Lung (tissue), 13 donors: ENCODE results near the gene INO80D. TPM values are rescaled to one million over a fixed set of nuclear protein-coding genes. Genes with fewer than 3 reads are reported as not detected.

ENCODE experiments used
- ATAC-seq: fragments of 200-7000 bp; cut with Tn5 transposase; one replicate; pipeline ENCODE4 v1.9.1; 2020; ENCODE audit warnings: moderate number of reproducible peaks; ENCODE audit not compliant: insufficient read depth, low FRiP score
- DNase-seq, 3 donors: peaks; one replicate each; pipeline ENCODE4 v3.0.0-alpha.2; 2013 to 2017
- H3K27ac ChIP-seq, 2 donors: one replicate each; pipeline ENCODE4 v1.5.1; 2013; ENCODE audit warnings: mild to moderate bottlenecking in 2 of 2, moderate library complexity in 2 of 2, control low read depth in 1 of 2, inconsistent platforms in 1 of 2, low read depth in 1 of 2, low read length in 1 of 2
- H3K27me3 ChIP-seq, 3 donors: one replicate each; pipeline ENCODE4 v1.5.1; 2013; ENCODE audit warnings: low read length in 2 of 3; ENCODE audit not compliant: control insufficient read depth in 3 of 3, insufficient read depth in 3 of 3
- H3K36me3 ChIP-seq, 4 donors: one replicate each; pipeline ENCODE4 v1.5.1; 2013; ENCODE audit warnings: low read length in 4 of 4, mild to moderate bottlenecking in 1 of 4, moderate library complexity in 1 of 4; ENCODE audit not compliant: control insufficient read depth in 4 of 4, insufficient read depth in 4 of 4
- H3K4me1 ChIP-seq, 5 donors: one replicate each; pipeline ENCODE4 v1.5.1; 2013; ENCODE audit warnings: low read length in 5 of 5, mild to moderate bottlenecking in 2 of 5, moderate library complexity in 1 of 5; ENCODE audit not compliant: control insufficient read depth in 5 of 5, insufficient read depth in 5 of 5
- H3K4me3 ChIP-seq: one replicate; pipeline ENCODE4 v1.5.1; 2013; ENCODE audit warnings: mild to moderate bottlenecking, control low read depth, moderate library complexity
- H3K9ac ChIP-seq, 2 donors: one replicate each; pipeline ENCODE4 v1.5.1; 2013; ENCODE audit warnings: low read length in 2 of 2, control low read depth in 1 of 2; ENCODE audit not compliant: insufficient read depth in 1 of 2
- H3K9me3 ChIP-seq, 4 donors: one replicate each; pipeline ENCODE4 v1.5.1; 2013; ENCODE audit warnings: low read length in 3 of 4, mild to moderate bottlenecking in 1 of 4, moderate library complexity in 1 of 4; ENCODE audit not compliant: control insufficient read depth in 4 of 4, insufficient read depth in 3 of 4
- CTCF ChIP-seq: IDR thresholded peaks from 2 replicates; pipeline ENCODE4 v1.5.1; 2012; ENCODE audit warnings: mild to moderate bottlenecking; ENCODE audit errors: control extremely low read depth, extremely low read depth
- WGBS, 2 donors: extraction: QIAGEN DNeasy Blood & Tissue Kit; methylation state at CpG; one replicate each; pipeline ENCODE4 v1.1.7; 2013; 5-methylcytosine and 5-hydroxymethylcytosine counted together
- polyA plus RNA-seq, 2 donors: library from polyadenylated mRNA; stranded (reverse); fragments of 200-250 nt; gene quantifications; one replicate each; pipeline ENCODE4 v1.2.1, GENCODE V29; 2013
- small RNA-seq: library from RNA; depleted of rRNA; stranded (forward); fragments of <200 nt; gene quantifications from one replicate; pipeline ENCODE3, GENCODE V24; 2014; ENCODE audit warnings: low replicate concordance
- total RNA-seq, 2 donors: library from RNA; depleted of rRNA in 1 of 2; stranded (reverse); fragments of >200 nt in 1 of 2; gene quantifications; one replicate each; pipeline ENCODE4 v1.2.1, GENCODE V29; 2014 to 2021
- donor health status: control.
- donor health status: control.
- donor health status: Bipolar disorder and iron deficiency.
- donor health status: healthy.
- donor health status: DM: yes; HTN: yes; CAD: no.

The INO80D gene
- total and polyA plus RNA-seq, 4 donors, result 1.9 to 33.5 (median 13.7) TPM

GRCh38 chr2:205946226-205946625 is 139.7 kb downstream of the INO80D start:
- no peak for TF ChIP-seq CTCF
- Histone ChIP-seq H3K27ac (no peak overlapping the region), H3K9me3 (no peaks in the 10 kb centered on the region), H3K27me3 (no peaks in the 10 kb centered on the region), H3K4me1 (peaks cover 0 to 12% (median 6%) of the 10 kb centered on the region in 5 donors), H3K4me3 (no peak overlapping the region), H3K36me3 (no peaks in the 10 kb centered on the region), H3K9ac (no peak overlapping the region)
- 75 to 84% methylated on average over 7 of the region's 7 CpGs for WGBS, 2 donors
- no peak for DNase-seq
- ATAC-seq, result no peak

Small RNA genes within 50 kb of the gene (small RNA-seq; reads per million reads assigned to genes)
- not detected for gene RF00006
- gene RF00019, result not detected

Other genes with a start within 250 kb of the INO80D start
- 10 to 100 TPM; 74.9 to 87.4 TPM for gene NDUFS1, start 73.3 kb upstream of the INO80D start, total RNA-seq
- gene NDUFS1, start 73.3 kb upstream of the INO80D start, polyA plus RNA-seq, result 10 to 100 TPM; 16.3 to 46.2 TPM
- 100 to 1,000 TPM; 217 to 409 TPM for gene EEF1B2, start 73.7 kb upstream of the INO80D start, total RNA-seq
- gene EEF1B2, start 73.7 kb upstream of the INO80D start, polyA plus RNA-seq, result 100 to 1,000 TPM; 638 to 737 TPM
- gene ZDBF2, start 188.5 kb upstream of the INO80D start, total RNA-seq, result 10 to 100 TPM in 1 of 2 donors, 1 to 10 TPM in 1; 6.3 to 13.7 TPM
- 1 to 10 TPM; 1.0 to 1.1 TPM for gene ZDBF2, start 188.5 kb upstream of the INO80D start, polyA plus RNA-seq